LNCAP (cell line): ENCODE results near the gene NIF3L1.

Experiments
- CTCF ChIP-seq: fragments of 450-650 bp; IDR thresholded peaks from 2 replicates; pipeline ENCODE4 v1.5.1; 2017; ENCODE audit warnings: mild to moderate bottlenecking

NIF3L1 gene

GRCh38 chr2:200847939-200848338 lies 41.2 kb upstream of the NIF3L1 start:
- TF ChIP-seq CTCF: no peak

GRCh38 chr2:200850512-200851256 lies 38.5 kb upstream of the NIF3L1 start:
- no peak for TF ChIP-seq CTCF

- TF ChIP-seq CTCF: no peak
These were observed 37.5 kb upstream of the NIF3L1 start for GRCh38 chr2:200851398-200852248.

GRCh38 chr2:200852605-200853004 lies 36.6 kb upstream of the NIF3L1 start:
- no peak for TF ChIP-seq CTCF

GRCh38 chr2:200856806-200857205 lies 32.4 kb upstream of the NIF3L1 start:
- TF ChIP-seq CTCF: no peak

- no peak for TF ChIP-seq CTCF
These were observed 28.9 kb upstream of the NIF3L1 start for GRCh38 chr2:200860092-200860795.

- no peak for TF ChIP-seq CTCF
These were observed 27.5 kb upstream of the NIF3L1 start for GRCh38 chr2:200861617-200862155.
